ENCODE data around the gene CPSF6.

DNA sequence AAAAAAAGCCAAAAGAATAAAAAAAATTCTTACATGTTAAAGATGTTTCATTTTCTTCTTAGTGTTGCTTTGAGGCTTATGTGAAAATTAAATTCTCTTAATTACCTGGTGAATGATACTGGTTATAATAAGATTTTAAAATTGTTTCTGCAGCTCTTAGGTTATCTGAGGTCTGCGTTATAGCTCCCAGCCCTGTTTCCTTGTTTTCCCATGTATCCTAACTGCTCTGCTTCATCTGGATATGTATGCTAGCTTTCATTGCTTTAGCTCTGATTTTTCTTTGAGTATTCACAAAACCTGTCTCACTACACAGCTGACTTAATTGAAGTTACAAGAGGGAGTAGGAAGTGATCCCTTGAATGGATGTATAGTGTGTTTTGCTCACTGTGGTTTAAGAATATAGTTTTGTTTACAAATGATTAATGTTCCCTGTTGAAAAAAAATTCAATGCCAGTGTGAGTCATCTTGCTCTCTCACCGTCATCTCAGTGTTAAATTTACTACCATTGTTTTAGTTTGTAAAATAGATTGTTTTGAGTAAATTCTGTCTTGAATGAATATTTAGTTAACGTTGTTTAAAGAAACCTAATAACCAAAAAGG is 26.8 kb downstream of the CPSF6 start:
- TF ChIP-seq POLR2A (IDR thresholded peaks at IDR 0.05) (no peak), EP300 (IDR thresholded peaks at IDR 0.05) (no peak)
- TF ChIP-seq, protein P1, sequence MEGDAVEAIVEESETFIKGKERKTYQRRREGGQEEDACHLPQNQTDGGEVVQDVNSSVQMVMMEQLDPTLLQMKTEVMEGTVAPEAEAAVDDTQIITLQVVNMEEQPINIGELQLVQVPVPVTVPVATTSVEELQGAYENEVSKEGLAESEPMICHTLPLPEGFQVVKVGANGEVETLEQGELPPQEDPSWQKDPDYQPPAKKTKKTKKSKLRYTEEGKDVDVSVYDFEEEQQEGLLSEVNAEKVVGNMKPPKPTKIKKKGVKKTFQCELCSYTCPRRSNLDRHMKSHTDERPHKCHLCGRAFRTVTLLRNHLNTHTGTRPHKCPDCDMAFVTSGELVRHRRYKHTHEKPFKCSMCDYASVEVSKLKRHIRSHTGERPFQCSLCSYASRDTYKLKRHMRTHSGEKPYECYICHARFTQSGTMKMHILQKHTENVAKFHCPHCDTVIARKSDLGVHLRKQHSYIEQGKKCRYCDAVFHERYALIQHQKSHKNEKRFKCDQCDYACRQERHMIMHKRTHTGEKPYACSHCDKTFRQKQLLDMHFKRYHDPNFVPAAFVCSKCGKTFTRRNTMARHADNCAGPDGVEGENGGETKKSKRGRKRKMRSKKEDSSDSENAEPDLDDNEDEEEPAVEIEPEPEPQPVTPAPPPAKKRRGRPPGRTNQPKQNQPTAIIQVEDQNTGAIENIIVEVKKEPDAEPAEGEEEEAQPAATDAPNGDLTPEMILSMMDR (IDR thresholded peaks at IDR 0.05) = no peak
